Osteoblast (primary cell): ENCODE measurements around the gene KCNF1. TPM values are rescaled to one million over a fixed set of nuclear protein-coding genes. Genes with fewer than 3 reads are reported as not detected.

Experiments
- DNase-seq: peaks from one replicate; pipeline ENCODE4 v3.0.0; 2011; ENCODE audit warnings: low spot score, mixed read lengths; ENCODE audit not compliant: insufficient read length; ENCODE audit errors: missing footprints
- H2AFZ ChIP-seq: 2 replicates; pipeline ENCODE4 v1.6.0; 2011; ENCODE audit warnings: mild to moderate bottlenecking, low read length
- H3K27ac ChIP-seq: 2 replicates; pipeline ENCODE4 v1.5.1; 2011; ENCODE audit warnings: mild to moderate bottlenecking, low read depth, low read length, moderate library complexity
- H3K27me3 ChIP-seq: 2 replicates; pipeline ENCODE4 v1.6.0; 2012; ENCODE audit warnings: mild to moderate bottlenecking, control low read depth, inconsistent platforms, low read length, moderate library complexity; ENCODE audit not compliant: insufficient read depth
- H3K36me3 ChIP-seq: 2 replicates; pipeline ENCODE4 v1.5.1; 2011; ENCODE audit warnings: mild to moderate bottlenecking, low read length, control low read depth, moderate library complexity; ENCODE audit not compliant: insufficient read depth
- H3K4me1 ChIP-seq: 2 replicates; pipeline ENCODE4 v1.5.1; 2011; ENCODE audit warnings: mild to moderate bottlenecking, low read length, control low read depth, moderate library complexity; ENCODE audit not compliant: insufficient read depth
- H3K4me2 ChIP-seq: 2 replicates; pipeline ENCODE4 v1.6.0; 2011; ENCODE audit warnings: mild to moderate bottlenecking, low read length; ENCODE audit not compliant: insufficient read depth
- H3K4me3 ChIP-seq: fragments of 200-600 bp; sonication (generic); 3 replicates; pipeline ENCODE4 v1.5.1; 2012; ENCODE audit warnings: mild to moderate bottlenecking, low read length, inconsistent platforms; ENCODE audit not compliant: insufficient read depth
- H3K79me2 ChIP-seq: 2 replicates; pipeline ENCODE4 v1.6.0; 2012; ENCODE audit warnings: mild to moderate bottlenecking, low read length, control low read depth, inconsistent platforms; ENCODE audit not compliant: insufficient read depth
- H3K9me3 ChIP-seq: 2 replicates; pipeline ENCODE4 v1.5.1; 2011; ENCODE audit warnings: low read depth, low read length, control low read depth
- H4K20me1 ChIP-seq: 2 replicates; pipeline ENCODE4 v1.6.0; 2012; ENCODE audit warnings: mild to moderate bottlenecking, low read length, control low read depth; ENCODE audit not compliant: insufficient read depth
- total RNA-seq: library from RNA; depleted of rRNA; stranded (reverse); fragments of >200 nt; gene quantifications from 2 replicates; pipeline ENCODE4 v1.2.3, GENCODE V29; 2012
- TF ChIP-seq, protein P1 (sequence below): IDR thresholded peaks from 2 replicates; pipeline ENCODE4 v1.5.1; 2011; ENCODE audit warnings: mild to moderate bottlenecking, low read depth, low read length, moderate library complexity; ENCODE audit errors: extremely low read depth

KCNF1 gene
- total RNA-seq, 1 donor = under 0.01 TPM

DNA sequence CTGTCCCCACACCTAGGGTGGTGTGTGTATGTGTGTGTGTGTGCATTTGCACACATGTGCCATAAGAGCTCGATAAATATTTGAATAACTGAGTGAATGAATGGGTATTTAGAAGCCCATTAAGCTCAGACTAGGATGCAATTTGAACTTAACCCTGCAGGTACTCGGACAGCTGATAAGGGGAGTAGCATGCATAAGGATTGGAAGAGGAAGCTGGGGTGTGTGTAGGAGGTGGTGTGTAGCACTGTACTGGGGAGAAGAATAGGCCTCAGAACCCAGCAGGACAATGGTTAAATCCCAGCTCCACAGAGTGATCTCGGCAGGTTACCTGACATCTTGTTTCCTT, 1.8 kb upstream of the KCNF1 start:
- TF ChIP-seq, protein P1, sequence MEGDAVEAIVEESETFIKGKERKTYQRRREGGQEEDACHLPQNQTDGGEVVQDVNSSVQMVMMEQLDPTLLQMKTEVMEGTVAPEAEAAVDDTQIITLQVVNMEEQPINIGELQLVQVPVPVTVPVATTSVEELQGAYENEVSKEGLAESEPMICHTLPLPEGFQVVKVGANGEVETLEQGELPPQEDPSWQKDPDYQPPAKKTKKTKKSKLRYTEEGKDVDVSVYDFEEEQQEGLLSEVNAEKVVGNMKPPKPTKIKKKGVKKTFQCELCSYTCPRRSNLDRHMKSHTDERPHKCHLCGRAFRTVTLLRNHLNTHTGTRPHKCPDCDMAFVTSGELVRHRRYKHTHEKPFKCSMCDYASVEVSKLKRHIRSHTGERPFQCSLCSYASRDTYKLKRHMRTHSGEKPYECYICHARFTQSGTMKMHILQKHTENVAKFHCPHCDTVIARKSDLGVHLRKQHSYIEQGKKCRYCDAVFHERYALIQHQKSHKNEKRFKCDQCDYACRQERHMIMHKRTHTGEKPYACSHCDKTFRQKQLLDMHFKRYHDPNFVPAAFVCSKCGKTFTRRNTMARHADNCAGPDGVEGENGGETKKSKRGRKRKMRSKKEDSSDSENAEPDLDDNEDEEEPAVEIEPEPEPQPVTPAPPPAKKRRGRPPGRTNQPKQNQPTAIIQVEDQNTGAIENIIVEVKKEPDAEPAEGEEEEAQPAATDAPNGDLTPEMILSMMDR = no peak
- Histone ChIP-seq H3K4me1 (no peaks in the 10 kb centered on the region), H4K20me1 (peaks cover 3% of the 10 kb centered on the region), H3K36me3 (no peaks in the 10 kb centered on the region), H3K9me3 (no peaks in the 10 kb centered on the region), H2AFZ (no peak overlapping the region), H3K27ac (no peak overlapping the region), H3K79me2 (no peaks in the 10 kb centered on the region), H3K27me3 (peaks cover 53% of the 10 kb centered on the region), H3K4me2 (no peak overlapping the region), H3K4me3 (no peak overlapping the region)
- DNase-seq = no peak

DNA sequence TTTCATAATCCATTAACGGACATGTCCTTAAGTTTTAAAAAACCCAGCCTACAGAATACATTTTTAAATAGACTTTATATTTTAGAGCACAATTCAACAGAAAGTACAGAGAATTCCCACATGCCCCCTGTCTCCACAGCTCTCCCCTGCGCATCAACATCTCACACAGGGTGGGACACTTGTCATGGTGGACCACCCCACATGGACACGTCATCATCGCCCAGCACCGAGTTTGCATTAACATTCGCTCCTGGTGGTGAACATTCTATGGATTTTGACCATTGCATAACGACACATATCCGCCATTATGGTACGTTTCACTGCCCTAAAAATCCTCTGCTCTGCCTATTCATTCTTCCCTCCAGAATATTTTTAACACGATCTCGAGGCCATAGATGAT, 1.1 kb upstream of the KCNF1 start:
- H3K36me3 ChIP-seq = no peaks in the 10 kb centered on the region
- TF ChIP-seq, protein P1 = no peak
- H3K4me3 ChIP-seq = no peak overlapping the region
- no peaks in the 10 kb centered on the region for H3K9me3 ChIP-seq
- no peak for DNase-seq
- H3K4me1 ChIP-seq = no peaks in the 10 kb centered on the region
- peaks cover 53% of the 10 kb centered on the region for H3K27me3 ChIP-seq
- no peak overlapping the region for H3K27ac ChIP-seq
- no peak overlapping the region for H3K4me2 ChIP-seq
- H3K79me2 ChIP-seq = no peaks in the 10 kb centered on the region
- H4K20me1 ChIP-seq = peaks cover 3% of the 10 kb centered on the region
- no peak overlapping the region for H2AFZ ChIP-seq

- Histone ChIP-seq H3K27me3 (peaks cover 53% of the 10 kb centered on the region), H2AFZ (no peak overlapping the region), H3K4me3 (peak overlapping the region; percentile 60), H4K20me1 (peaks cover 3% of the 10 kb centered on the region), H3K36me3 (no peaks in the 10 kb centered on the region), H3K4me1 (no peaks in the 10 kb centered on the region), H3K9me3 (no peaks in the 10 kb centered on the region), H3K79me2 (no peaks in the 10 kb centered on the region), H3K27ac (no peak overlapping the region), H3K4me2 (peak overlapping the region; percentile 58)
- TF ChIP-seq, protein P1 = no peak
- no peak for DNase-seq
Measured at GRCh38 chr2:10912076-10912731, 470 bp downstream of the KCNF1 start.

DNA sequence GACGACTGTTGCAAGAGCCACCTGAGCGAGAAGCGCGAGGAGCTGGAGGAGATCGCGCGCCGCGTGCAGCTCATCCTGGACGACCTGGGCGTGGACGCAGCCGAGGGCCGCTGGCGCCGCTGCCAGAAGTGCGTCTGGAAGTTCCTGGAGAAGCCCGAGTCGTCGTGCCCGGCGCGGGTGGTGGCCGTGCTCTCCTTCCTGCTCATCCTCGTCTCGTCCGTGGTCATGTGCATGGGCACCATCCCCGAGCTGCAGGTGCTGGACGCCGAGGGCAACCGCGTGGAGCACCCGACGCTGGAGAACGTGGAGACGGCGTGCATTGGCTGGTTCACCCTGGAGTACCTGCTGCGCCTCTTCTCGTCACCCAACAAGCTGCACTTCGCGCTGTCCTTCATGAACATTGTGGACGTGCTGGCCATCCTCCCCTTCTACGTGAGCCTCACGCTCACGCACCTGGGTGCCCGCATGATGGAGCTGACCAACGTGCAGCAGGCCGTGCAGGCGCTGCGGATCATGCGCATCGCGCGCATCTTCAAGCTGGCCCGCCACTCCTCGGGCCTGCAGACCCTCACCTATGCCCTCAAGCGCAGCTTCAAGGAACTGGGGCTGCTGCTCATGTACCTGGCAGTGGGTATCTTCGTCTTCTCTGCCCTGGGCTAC, 1.2 kb downstream of the KCNF1 start:
- Histone ChIP-seq H3K4me2 (no peak overlapping the region), H3K79me2 (no peaks in the 10 kb centered on the region), H3K27ac (no peak overlapping the region), H3K36me3 (no peaks in the 10 kb centered on the region), H2AFZ (no peak overlapping the region), H3K27me3 (peaks cover 50% of the 10 kb centered on the region), H3K4me3 (no peak overlapping the region), H3K9me3 (no peaks in the 10 kb centered on the region), H3K4me1 (no peaks in the 10 kb centered on the region), H4K20me1 (peaks cover 3% of the 10 kb centered on the region)
- DNase-seq = no peak
- TF ChIP-seq, protein P1 = no peak
